SJSA1 (cell line): ENCODE measurements around the gene ATG13. TPM values are rescaled to one million over a fixed set of nuclear protein-coding genes. Genes with fewer than 3 reads are reported as not detected.

Experiments used
- DNase-seq, 2 experiments: peaks; one replicate each; pipeline ENCODE4 v3.0.0-alpha.2; 2015 to 2020; ENCODE audit warnings: low spot score in 2 of 2, low read depth in 1 of 2
- H3K27ac ChIP-seq: fragments of 250-450 bp; sonication (Bioruptor Pico); 2 replicates; pipeline ENCODE4 v1.5.1; 2020; ENCODE audit warnings: mild to moderate bottlenecking, moderate library complexity
- H3K27me3 ChIP-seq: fragments of 250-450 bp; sonication (Bioruptor Pico); replicated peaks from 2 replicates; pipeline ENCODE4 v1.5.1; 2020; ENCODE audit warnings: mild to moderate bottlenecking, moderate library complexity
- H3K36me3 ChIP-seq: fragments of 250-450 bp; sonication (Bioruptor Pico); 2 replicates; pipeline ENCODE4 v1.5.1; 2020; ENCODE audit warnings: mild to moderate bottlenecking
- H3K4me1 ChIP-seq: fragments of 250-450 bp; sonication (Bioruptor Pico); replicated peaks from 2 replicates; pipeline ENCODE4 v1.6.1; 2021; ENCODE audit warnings: mild to moderate bottlenecking
- H3K4me3 ChIP-seq: fragments of 250-450 bp; sonication (Bioruptor Pico); 2 replicates; pipeline ENCODE4 v1.5.1; 2020; ENCODE audit warnings: mild to moderate bottlenecking
- H3K9me3 ChIP-seq: fragments of 250-450 bp; sonication (Bioruptor Pico); replicated peaks from 2 replicates; pipeline ENCODE4 v1.5.1; 2020; ENCODE audit warnings: mild to moderate bottlenecking
- total RNA-seq: library from RNA; depleted of rRNA; stranded (reverse); fragments of >200 nt; shearing (Covaris generic); gene quantifications from 2 replicates; pipeline ENCODE4 v1.2.3, GENCODE V29; 2014

ATG13 gene
- total RNA-seq, 1 experiment from 2014 or later = 44.4 TPM

DNA sequence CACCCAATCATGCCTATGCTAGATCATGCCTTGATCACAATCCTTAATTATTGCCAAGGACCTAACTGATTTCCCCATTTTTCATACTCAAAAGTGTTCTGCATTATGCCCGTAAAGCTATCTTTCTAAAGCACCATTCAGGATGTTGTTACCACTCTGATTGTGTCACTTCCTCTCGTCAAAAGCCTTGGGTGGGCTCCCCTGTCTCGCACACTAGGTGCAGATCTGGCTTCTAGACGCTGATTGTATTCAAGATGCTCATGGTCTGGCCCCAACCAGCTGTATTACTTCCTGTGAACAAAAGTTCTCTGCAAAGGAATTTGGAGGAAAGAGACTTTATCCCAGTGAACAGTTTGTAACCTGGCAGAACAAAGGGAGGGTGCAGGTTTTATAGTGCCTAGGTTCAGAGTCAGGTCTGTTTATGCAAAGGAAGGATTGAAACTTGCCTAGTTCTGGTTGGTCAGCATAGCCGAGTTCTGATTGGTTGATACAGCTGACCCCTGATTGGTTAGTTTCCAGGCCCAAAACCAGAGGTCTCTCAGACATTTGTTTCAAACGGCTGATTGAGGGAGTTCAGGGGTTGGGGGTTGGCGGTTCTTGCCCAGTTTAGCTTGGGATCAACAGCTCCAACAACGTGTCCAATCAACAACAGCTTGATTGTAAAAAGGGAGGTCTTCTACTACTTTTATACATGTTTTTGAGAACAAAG, 25.4 kb downstream of the ATG13 start:
- Histone ChIP-seq H3K27me3 (no peaks in the 10 kb centered on the region), H3K27ac (no peak overlapping the region), H3K4me1 (no peaks in the 10 kb centered on the region), H3K9me3 (no peaks in the 10 kb centered on the region), H3K4me3 (no peak overlapping the region), H3K36me3 (peaks cover 15% of the 10 kb centered on the region)
- DNase-seq = no peak

DNA sequence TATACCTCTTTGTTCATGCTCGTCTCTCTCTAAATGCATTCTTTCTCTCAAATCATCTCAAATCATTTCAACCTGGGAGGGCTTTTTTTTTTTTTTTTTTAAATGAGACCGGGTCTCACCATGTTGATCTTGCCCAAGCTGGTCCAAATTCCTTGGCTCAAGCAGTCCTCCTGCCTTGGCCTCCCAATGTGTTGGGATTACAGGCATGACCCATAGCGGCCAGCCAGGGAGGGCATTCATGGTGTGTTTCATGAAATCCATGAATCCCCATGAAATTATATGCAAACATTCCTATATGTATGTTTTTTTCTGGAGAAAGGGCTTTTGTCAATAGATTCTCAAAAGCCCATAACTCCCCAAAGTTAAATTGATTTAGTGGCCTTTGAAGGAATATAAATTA, 26.2 kb downstream of the ATG13 start:
- no peaks in the 10 kb centered on the region for H3K27me3 ChIP-seq
- H3K4me1 ChIP-seq = peaks cover 4% of the 10 kb centered on the region; the same call in 1 of the 2 replicates
- no peak overlapping the region for H3K4me3 ChIP-seq
- H3K27ac ChIP-seq = no peak overlapping the region
- no peaks in the 10 kb centered on the region for H3K9me3 ChIP-seq
- peaks cover 21% of the 10 kb centered on the region for H3K36me3 ChIP-seq
- no peak for DNase-seq

DNA sequence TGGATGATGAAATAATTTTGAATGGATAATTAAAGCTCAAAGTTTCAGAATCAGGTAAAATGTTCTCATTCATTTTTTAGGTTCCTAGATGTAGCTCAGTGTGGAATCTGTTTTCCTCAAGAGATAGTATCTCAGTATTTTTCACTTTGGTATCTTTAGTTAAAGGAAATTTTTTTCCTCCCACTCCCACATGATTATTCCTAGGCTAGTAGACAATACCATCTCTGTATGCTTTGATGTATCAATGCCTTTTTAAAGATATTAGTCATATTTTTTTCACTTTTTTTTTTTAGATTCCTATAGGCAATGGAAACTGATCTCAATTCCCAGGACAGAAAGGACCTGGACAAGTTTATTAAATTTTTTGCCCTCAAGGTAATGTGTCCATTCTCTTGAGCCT, 26.6 kb downstream of the ATG13 start:
- H3K27ac ChIP-seq = no peak overlapping the region
- no peaks in the 10 kb centered on the region for H3K9me3 ChIP-seq
- peaks cover 21% of the 10 kb centered on the region for H3K36me3 ChIP-seq
- H3K4me1 ChIP-seq = peaks cover 8% of the 10 kb centered on the region
- DNase-seq = no peak
- H3K27me3 ChIP-seq = no peaks in the 10 kb centered on the region
- H3K4me3 ChIP-seq = no peak overlapping the region

DNA sequence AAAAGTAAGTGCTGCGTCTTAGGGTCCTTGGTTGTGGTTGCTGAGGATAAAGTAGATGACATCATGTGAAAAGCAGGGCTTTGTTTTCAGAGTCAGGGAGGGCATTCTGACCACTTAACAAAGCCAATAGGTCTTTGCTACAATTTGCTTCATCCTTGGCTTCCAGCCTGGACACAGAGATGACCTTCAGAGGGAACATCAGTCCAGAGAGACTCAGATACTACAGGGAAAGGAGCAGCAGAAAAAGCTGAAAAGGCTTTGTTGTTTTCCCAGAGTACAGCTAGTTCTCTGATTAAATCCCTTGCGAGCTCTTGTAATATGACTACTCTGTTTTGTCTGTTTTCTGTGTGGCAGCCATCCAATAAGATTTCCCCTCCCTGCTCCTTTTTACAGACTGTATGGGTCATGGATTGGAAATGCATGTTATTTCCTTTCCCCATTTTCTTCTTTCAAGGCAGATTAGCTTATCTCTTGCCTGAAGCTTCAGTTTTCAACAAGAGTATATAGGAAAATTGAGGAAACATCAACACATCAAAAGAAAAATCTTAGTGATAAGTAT, 31.9 kb downstream of the ATG13 start:
- Histone ChIP-seq H3K27me3 (no peaks in the 10 kb centered on the region), H3K36me3 (peaks cover 44% of the 10 kb centered on the region), H3K27ac (peak overlapping the region; percentile 79), H3K4me1 (peaks cover 18% of the 10 kb centered on the region), H3K9me3 (no peaks in the 10 kb centered on the region), H3K4me3 (no peak overlapping the region)
- DNase-seq = peak; percentile 51 to 79

DNA sequence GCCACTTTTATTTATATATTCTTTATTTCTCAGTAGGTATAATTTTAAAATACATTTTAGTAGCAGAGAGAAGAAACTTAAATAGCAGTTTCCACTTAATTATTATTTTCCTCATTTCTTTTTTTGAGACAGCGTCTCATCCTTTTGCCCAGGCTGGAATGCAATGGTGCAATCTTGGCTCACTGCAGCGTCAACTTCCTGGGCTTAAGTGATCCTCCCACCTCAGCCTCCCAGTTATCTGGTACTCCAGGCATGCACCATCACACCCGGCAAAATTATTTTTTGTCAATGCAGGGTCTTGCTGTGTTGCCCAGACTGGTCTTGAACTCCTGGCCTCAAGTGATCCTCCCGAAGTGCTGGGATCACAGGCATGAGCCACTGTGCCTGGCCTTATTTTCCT, 38.3 kb downstream of the ATG13 start:
- Histone ChIP-seq H3K4me3 (no peak overlapping the region), H3K27me3 (no peaks in the 10 kb centered on the region), H3K36me3 (peaks cover 51% of the 10 kb centered on the region), H3K4me1 (no peaks in the 10 kb centered on the region), H3K9me3 (no peaks in the 10 kb centered on the region), H3K27ac (no peak overlapping the region)
- DNase-seq = no peak

DNA sequence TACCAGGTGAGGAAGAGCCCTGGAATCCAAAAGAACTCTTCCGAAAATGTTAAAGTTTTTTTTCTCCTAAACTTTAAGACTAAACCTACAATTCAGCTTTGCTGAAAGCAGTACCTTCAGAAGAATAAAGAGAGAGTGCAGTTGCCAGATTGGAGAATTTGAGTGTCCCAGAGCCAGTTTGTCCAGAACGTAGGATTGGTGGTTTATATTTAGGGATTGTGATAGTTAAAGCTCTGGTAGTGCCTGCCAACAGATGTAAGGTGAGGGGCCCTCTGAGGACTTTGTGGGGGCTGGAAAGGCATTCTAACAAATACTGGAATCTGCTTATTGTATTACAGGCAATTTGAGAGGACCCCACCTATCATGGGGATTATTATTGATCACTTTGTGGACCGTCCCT, 39.8 kb downstream of the ATG13 start:
- no peaks in the 10 kb centered on the region for H3K9me3 ChIP-seq
- no peak for DNase-seq
- H3K4me3 ChIP-seq = no peak overlapping the region
- no peak overlapping the region for H3K27ac ChIP-seq
- no peaks in the 10 kb centered on the region for H3K4me1 ChIP-seq
- H3K36me3 ChIP-seq = peaks cover 40% of the 10 kb centered on the region
- no peaks in the 10 kb centered on the region for H3K27me3 ChIP-seq

DNA sequence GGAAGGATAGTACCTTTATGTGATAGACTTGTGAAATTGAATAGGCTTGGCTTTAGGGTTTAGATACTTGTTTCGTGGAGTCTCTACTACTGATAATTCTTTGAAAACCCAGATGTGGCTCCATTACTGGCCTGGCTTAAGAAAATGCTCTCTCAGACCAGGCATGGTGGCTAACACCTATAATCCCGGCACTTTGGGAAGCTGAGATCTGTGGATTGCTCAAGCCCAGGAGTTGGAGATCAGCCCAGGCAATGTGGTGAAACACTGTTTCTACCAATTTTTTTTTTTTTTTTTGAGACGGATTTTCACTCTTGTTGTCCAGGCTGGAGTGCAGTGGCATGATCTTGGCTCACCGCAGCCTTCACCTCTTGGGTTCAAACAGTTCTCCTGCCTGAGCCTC, 40.9 kb downstream of the ATG13 start:
- Histone ChIP-seq H3K27ac (no peak overlapping the region), H3K4me1 (no peaks in the 10 kb centered on the region), H3K27me3 (no peaks in the 10 kb centered on the region), H3K36me3 (peaks cover 45% of the 10 kb centered on the region), H3K4me3 (no peak overlapping the region), H3K9me3 (no peaks in the 10 kb centered on the region)
- DNase-seq = no peak

DNA sequence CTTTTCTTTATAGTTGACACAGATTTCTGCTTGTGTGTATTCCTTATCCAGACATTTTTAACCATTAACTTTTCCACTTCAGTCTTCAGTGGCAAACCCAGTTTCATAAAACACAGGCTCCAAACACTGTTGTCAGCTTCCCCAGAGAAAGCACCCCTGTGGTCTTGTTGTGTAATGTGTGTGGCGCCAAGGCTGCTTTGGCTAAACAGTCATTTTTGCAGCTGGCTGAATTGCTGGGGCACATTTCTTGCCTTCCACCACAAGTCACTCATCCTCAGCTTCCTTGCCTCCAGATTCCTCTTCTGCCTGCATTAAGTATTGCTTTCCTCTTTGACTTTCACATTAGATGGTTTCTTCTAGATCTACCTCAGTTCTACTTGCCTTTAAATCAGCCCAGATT, 42.6 kb downstream of the ATG13 start:
- Histone ChIP-seq H3K36me3 (peaks cover 35% of the 10 kb centered on the region), H3K4me3 (no peak overlapping the region), H3K27ac (no peak overlapping the region), H3K9me3 (no peaks in the 10 kb centered on the region), H3K4me1 (no peaks in the 10 kb centered on the region), H3K27me3 (no peaks in the 10 kb centered on the region)
- no peak for DNase-seq

DNA sequence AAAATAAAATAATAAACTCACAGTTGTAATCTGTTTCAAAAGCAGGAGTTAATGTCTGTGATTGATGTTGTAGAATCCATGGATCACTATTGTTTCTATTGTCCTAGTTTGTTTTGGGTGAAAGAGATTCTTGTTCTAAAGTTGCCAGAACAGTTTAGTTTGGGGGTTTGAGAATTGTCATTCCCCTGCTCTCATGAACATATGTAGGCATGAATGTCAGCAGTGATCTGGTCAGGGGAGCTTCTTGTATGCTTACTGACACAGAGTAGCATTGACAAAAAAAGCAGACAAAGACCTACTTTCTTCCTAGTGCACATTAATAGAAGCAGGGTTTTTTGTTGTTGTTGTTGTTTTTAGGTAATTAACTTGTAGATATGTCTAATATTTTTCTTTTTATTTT, 44.5 kb downstream of the ATG13 start:
- H3K27me3 ChIP-seq = no peaks in the 10 kb centered on the region
- no peaks in the 10 kb centered on the region for H3K4me1 ChIP-seq
- no peak overlapping the region for H3K27ac ChIP-seq
- H3K4me3 ChIP-seq = no peak overlapping the region
- H3K9me3 ChIP-seq = no peaks in the 10 kb centered on the region
- H3K36me3 ChIP-seq = peaks cover 31% of the 10 kb centered on the region
- DNase-seq = no peak

DNA sequence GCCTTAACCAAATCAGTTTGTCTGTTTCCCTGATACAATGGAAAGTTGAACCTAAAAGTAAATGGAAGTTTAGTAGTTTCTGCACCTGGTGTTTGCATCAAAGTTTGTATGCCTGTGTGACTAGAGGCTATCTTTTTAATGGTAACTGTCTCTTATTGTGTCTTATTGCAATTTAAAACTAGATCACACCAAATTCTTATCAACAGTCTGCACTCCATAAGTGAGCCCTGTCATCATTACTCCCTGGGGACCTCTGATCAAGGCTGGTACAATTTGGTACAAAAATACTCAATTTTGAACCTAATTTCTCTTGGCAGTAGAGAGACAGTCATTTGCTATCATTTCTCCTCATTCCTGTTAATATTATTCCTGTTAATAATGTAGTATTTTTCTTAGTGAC, 45.0 kb downstream of the ATG13 start:
- Histone ChIP-seq H3K27me3 (no peaks in the 10 kb centered on the region), H3K4me1 (no peaks in the 10 kb centered on the region), H3K36me3 (peaks cover 27% of the 10 kb centered on the region), H3K9me3 (no peaks in the 10 kb centered on the region), H3K27ac (no peak overlapping the region), H3K4me3 (no peak overlapping the region)
- DNase-seq = no peak

DNA sequence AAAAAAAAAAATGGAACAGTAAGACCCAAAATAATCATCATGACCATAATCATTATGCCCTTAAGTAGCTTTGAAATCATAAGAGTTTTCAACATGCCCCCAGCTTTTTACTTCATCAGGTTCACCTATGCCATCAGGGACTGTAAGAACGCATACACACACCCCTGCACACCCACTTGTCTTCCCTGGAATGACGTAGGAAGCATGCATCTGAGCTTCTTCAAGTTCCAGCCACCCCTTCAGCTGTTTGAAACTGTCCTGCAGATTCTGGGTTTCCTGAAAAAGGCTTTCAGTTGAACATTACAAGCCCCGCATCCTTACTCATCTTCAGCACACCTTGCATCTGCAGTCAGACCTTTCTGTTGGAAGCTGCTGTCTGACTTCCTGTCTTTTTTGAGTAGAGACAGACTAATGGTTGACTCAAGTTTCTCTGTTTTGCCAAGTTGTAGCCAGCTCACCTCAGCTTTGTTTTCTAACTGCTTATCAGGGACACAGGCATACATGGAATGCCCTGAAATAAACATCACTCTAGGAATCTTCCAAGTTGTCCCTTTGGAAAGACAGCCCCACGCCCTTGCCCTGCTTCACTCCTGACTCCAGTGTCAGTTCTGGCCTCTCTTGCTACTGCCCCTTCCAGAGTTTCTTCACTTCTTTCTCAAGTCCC, 46.1 kb downstream of the ATG13 start:
- H3K27me3 ChIP-seq = no peaks in the 10 kb centered on the region
- no peak overlapping the region for H3K4me3 ChIP-seq
- DNase-seq = no peak
- no peak overlapping the region for H3K27ac ChIP-seq
- H3K9me3 ChIP-seq = no peaks in the 10 kb centered on the region
- no peaks in the 10 kb centered on the region for H3K4me1 ChIP-seq
- peaks cover 25% of the 10 kb centered on the region for H3K36me3 ChIP-seq

DNA sequence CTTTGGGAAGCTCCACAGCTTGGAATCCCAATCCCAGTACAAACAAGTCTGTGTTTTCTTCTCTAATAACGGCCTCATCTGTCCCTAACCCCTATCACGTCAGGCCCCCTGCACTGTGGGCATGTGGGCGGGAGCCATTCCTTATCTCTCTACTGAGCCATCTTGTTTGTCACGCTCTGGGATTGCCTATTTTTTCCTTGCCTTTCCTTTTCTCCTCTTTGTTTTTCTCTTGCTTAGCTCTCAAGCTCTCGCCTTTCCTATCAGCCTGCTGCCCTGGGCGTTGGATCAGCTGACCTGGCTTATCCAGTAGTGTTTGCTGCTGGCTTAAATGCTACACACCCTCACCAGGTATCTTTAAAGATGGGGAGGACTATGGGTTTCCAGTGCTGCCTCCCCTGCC, 47.3 kb downstream of the ATG13 start:
- H3K9me3 ChIP-seq = no peaks in the 10 kb centered on the region
- H3K36me3 ChIP-seq = peaks cover 28% of the 10 kb centered on the region
- no peak for DNase-seq
- H3K4me1 ChIP-seq = no peaks in the 10 kb centered on the region
- no peaks in the 10 kb centered on the region for H3K27me3 ChIP-seq
- no peak overlapping the region for H3K27ac ChIP-seq
- no peak overlapping the region for H3K4me3 ChIP-seq

DNA sequence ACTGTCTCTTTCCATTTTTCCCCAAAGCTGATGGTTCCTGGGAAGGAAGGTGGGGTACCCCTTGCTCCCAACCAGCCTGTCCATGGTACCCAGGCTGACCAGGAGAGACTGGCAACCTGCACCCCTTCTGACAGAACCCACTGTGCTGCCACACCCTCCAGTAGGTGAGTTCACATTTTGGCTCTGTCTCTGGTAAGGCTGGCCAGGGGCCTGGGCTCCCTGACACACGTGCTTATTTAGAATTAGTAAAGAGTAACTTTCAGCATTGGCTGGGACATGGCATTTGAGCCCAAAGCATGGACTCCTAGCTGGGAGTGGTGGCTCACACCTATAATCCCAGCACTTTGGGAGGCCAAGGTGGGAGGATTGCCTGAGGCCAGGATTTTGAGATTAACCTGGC, 48.0 kb downstream of the ATG13 start:
- no peak overlapping the region for H3K4me3 ChIP-seq
- H3K27me3 ChIP-seq = no peaks in the 10 kb centered on the region
- peaks cover 33% of the 10 kb centered on the region for H3K36me3 ChIP-seq
- no peaks in the 10 kb centered on the region for H3K9me3 ChIP-seq
- no peaks in the 10 kb centered on the region for H3K4me1 ChIP-seq
- no peak for DNase-seq
- H3K27ac ChIP-seq = no peak overlapping the region

DNA sequence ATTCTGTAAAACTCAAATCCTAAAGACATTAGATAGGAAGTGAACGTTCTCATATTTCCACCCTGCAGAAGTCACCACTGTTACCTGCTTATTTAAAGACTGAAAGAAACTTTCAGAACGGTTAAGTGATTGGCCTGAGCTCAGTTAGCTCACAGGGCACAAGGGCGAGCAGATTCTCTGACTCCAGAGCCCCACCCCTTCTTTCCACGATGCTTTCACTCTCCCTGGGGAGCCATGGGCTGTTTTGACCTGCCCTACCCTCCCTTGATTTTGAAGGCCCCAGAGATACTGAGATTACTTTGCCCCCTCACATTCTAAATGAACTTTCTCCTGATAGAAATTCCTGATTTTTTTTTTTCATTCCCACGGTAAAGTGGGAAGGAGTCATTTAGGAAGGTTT, 49.2 kb downstream of the ATG13 start:
- no peaks in the 10 kb centered on the region for H3K4me1 ChIP-seq
- H3K4me3 ChIP-seq = no peak overlapping the region
- H3K9me3 ChIP-seq = no peaks in the 10 kb centered on the region
- no peaks in the 10 kb centered on the region for H3K27me3 ChIP-seq
- H3K27ac ChIP-seq = no peak overlapping the region
- peaks cover 42% of the 10 kb centered on the region for H3K36me3 ChIP-seq
- DNase-seq = no peak
